T-cell (primary cell): ENCODE results near the gene PRKACA. TPM values are rescaled to one million over a fixed set of nuclear protein-coding genes. Genes with fewer than 3 reads are reported as not detected.

Source experiments
- ATAC-seq, 4 experiments: fragments of 200-7000 bp in 3 of 4; fragments of 150-1000 bp in 1 of 4; cut with Tn5 transposase; replicated peaks in 1 of 4; 1 replicate in 3 of 4; 2 replicates in 1 of 4; pipeline ENCODE4 v1.10.0; 2021; ENCODE audit warnings: moderate library complexity in 3 of 4, mild to moderate bottlenecking in 2 of 4, moderate number of reproducible peaks in 1 of 4
- CTCF ChIA-PET, 2 donors: fragments of 300-600 bp; sonication (Branson Sonifier 250); formaldehyde crosslinking; loops; one replicate each; lab custom pipeline; 2022; ENCODE audit warnings: antibody characterized with exemption in 2 of 2; lab: Charles Lee
- POLR2A ChIA-PET, 2 donors: fragments of 300-600 bp; sonication (Branson Sonifier 250); formaldehyde crosslinking; loops; one replicate each; lab custom pipeline; 2022; ENCODE audit warnings: antibody characterized with exemption in 2 of 2; lab: Charles Lee
- DNase-seq, 35 experiments: peaks; one replicate each; pipeline versions ENCODE4 v3.0.0 to v3.0.0-alpha.2; 2013 to 2023
- H3K27ac ChIP-seq: one replicate; pipeline ENCODE4 v1.5.1; 2013; ENCODE audit warnings: low read length
- H3K27me3 ChIP-seq, 2 experiments: replicated peaks in 1 of 2; 1 replicate in 1 of 2; 2 replicates in 1 of 2; pipeline versions ENCODE4 v1.6.1 to v1.7.0; 2013; ENCODE audit warnings: low read length in 1 of 2, mixed read lengths in 1 of 2; ENCODE audit not compliant: control insufficient read depth in 2 of 2, insufficient read depth in 2 of 2; ENCODE audit errors: extremely low read depth in 1 of 2
- H3K36me3 ChIP-seq, 2 donors: 1 replicate in 1 of 2; 2 replicates in 1 of 2; pipeline versions ENCODE4 v1.6.1 to v1.7.0; 2013; ENCODE audit warnings: low read length in 1 of 2; ENCODE audit not compliant: control insufficient read depth in 2 of 2, insufficient read depth in 1 of 2; ENCODE audit errors: extremely low read depth in 1 of 2
- H3K4me1 ChIP-seq, 2 experiments: 1 replicate in 1 of 2; 2 replicates in 1 of 2; pipeline versions ENCODE4 v1.6.1 to v1.7.0; 2013; ENCODE audit warnings: low read length in 2 of 2, mixed read lengths in 1 of 2; ENCODE audit not compliant: insufficient read depth in 2 of 2, control insufficient read depth in 1 of 2; ENCODE audit errors: extremely low read depth in 1 of 2
- H3K4me3 ChIP-seq, 2 donors: 1 replicate in 1 of 2; 2 replicates in 1 of 2; pipeline versions ENCODE4 v1.5.1 to v1.7.0; 2013; ENCODE audit warnings: mild to moderate bottlenecking in 2 of 2, low read length in 1 of 2, moderate library complexity in 1 of 2; ENCODE audit not compliant: control insufficient read depth in 1 of 2; ENCODE audit errors: extremely low read depth in 1 of 2
- H3K9me3 ChIP-seq: 2 replicates; pipeline ENCODE4 v1.7.0; 2013
- H3K27ac Mint-ChIP-seq, 2 donors: one replicate each; pipeline ENCODE4 v1.8.0; 2020 to 2021; ENCODE audit warnings: mild to moderate bottlenecking in 2 of 2, mixed read lengths in 2 of 2
- H3K27me3 Mint-ChIP-seq, 2 donors: one replicate each; pipeline ENCODE4 v1.8.0; 2021 to 2022; ENCODE audit warnings: mixed read lengths in 2 of 2
- H3K36me3 Mint-ChIP-seq: one replicate; pipeline ENCODE4 v1.8.0; 2021; ENCODE audit warnings: mixed read lengths
- H3K4me1 Mint-ChIP-seq, 3 donors: one replicate each; pipeline ENCODE4 v1.8.0; 2020 to 2022; ENCODE audit warnings: mixed read lengths in 3 of 3, mild to moderate bottlenecking in 1 of 3
- H3K4me3 Mint-ChIP-seq, 3 donors: one replicate each; pipeline ENCODE4 v1.8.0; 2020 to 2022; ENCODE audit warnings: mild to moderate bottlenecking in 3 of 3, mixed read lengths in 3 of 3, moderate library complexity in 3 of 3
- H3K9me3 Mint-ChIP-seq, 3 donors: one replicate each; pipeline ENCODE4 v1.8.0; 2020 to 2022; ENCODE audit warnings: mixed read lengths in 3 of 3
- WGBS: methylation state at CpG from one replicate; pipeline ENCODE4 v1.1.5; 2013; ENCODE audit warnings: missing lambda C conversion rate; ENCODE audit not compliant: insufficient coverage; 5-methylcytosine and 5-hydroxymethylcytosine counted together
- total RNA-seq, 35 experiments: library from RNA in 6 of 35; stranded (reverse) in 6 of 35; fragments of 120-200 nt in 1 of 35; gene quantifications; one replicate each; pipeline versions ENCODE4 v1.2.1 to v1.2.4 and lab custom pipeline; 2013 to 2026

Gene PRKACA
- total RNA-seq, 5 donors from 2014 or later (not counting 1 experiment from before 2014, with no cell fraction given): 43.0 to 53.5 (median 48.9) TPM

DNA sequence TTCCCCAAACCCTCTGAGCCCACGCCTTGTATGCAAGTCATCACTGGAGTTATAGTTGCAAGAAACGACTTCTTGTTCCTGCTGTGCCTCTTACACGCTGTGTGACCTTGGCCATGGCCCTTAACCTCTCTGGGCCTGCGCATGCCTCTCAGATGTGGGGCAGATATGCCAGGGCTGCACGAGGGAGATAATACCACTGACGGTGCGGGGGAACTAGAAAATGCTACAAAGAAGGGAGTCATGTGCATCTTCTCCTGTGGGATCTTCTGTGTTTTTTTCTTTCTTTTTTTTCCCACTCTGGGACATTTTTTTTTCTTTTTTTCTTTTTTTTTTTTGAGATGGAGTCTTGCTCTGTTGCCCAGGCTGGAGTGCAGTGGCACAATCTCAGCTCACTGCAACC is 22.7 kb downstream of the PRKACA start:
- Mint-ChIP-seq H3K4me1 (peaks cover 11 to 16% (median 11%) of the 10 kb centered on the region in 3 donors), H3K27ac (peak overlapping the region; percentile 5 to 57), H3K4me3 (no peak overlapping the region), H3K9me3 (peaks cover 0 to 7% (median 0%) of the 10 kb centered on the region in 3 donors), H3K27me3 (peaks cover 0 to 2% of the 10 kb centered on the region in 2 donors), H3K36me3 (peaks cover 11% of the 10 kb centered on the region)
- H3K9me3 ChIP-seq: no peaks in the 10 kb centered on the region
- ChIA-PET CTCF (no interaction called here), POLR2A (no interaction called here)
- H3K36me3 ChIP-seq: peaks cover 5 to 21% of the 10 kb centered on the region in 2 donors
- H3K4me1 ChIP-seq: peaks cover 0 to 13% of the 10 kb centered on the region in 2 experiments
- H3K4me3 ChIP-seq: no peak overlapping the region
- 74% methylated on average over 5 of the region's 7 CpGs for WGBS
- DNase-seq (no peak), ATAC-seq (no peak)
- H3K27ac ChIP-seq: no peak overlapping the region
- H3K27me3 ChIP-seq: no peaks in the 10 kb centered on the region

GRCh38 chr19:14093117-14093823 is 24.3 kb downstream of the PRKACA start:
- WGBS: 97% methylated on average over 4 of the region's 9 CpGs
- Mint-ChIP-seq H3K4me3 (peak overlapping the region; percentile 16 to 57 (median 47)), H3K9me3 (peaks cover 0 to 7% (median 0%) of the 10 kb centered on the region in 3 donors), H3K27me3 (peaks cover 0 to 2% of the 10 kb centered on the region in 2 donors), H3K4me1 (peaks cover 15 to 22% (median 17%) of the 10 kb centered on the region in 3 donors), H3K36me3 (peaks cover 17% of the 10 kb centered on the region), H3K27ac (peak overlapping the region; percentile 66 to 68)
- no peak overlapping the region for H3K4me3 ChIP-seq
- no peaks in the 10 kb centered on the region for H3K27me3 ChIP-seq
- POLR2A ChIA-PET: no interaction called here
- ATAC-seq: no peak
- H3K4me1 ChIP-seq: peaks cover 0 to 23% of the 10 kb centered on the region in 2 experiments
- H3K36me3 ChIP-seq: peaks cover 8 to 23% of the 10 kb centered on the region in 2 donors
- no peaks in the 10 kb centered on the region for H3K9me3 ChIP-seq
- CTCF ChIA-PET: no interaction called here
- H3K27ac ChIP-seq: no peak overlapping the region
- DNase-seq: no peak

DNA sequence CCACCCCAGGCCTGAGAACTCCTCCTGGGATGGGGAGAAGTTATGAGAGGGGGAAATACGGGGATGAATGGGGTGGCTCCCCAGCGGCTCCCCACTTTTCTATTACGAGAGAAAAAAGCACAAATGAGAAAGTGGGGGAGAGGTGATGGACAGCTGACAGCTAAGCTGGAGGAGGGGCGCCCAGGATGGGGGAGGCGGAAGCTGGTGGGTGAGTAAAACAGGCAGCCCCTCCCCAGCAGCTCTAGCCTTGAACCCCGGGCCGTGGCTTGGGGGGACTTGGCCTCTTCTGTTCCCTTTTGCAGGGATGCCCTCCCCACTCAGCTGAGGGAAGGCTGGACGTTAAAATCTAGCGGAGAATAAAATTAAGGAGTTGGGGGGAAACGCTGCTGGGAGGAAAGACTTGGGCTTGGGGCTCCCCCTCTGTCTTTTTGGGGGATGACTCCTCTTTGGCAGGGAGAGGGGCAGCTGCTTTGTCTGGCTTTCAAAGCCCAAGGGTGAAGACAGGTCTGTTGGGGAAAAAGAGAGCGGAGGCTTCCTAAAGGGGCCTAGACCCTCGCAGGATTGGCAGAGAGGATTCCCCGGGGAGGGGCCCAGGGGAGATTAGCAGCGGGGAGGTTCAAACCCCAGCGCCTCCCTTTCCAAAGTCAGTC is 25.6 kb downstream of the PRKACA start:
- ATAC-seq (peak in 3 of 4 experiments; percentile 3 to 23 (median 8)), DNase-seq (peak in 25 of 35 experiments; percentile 18 to 69 (median 48))
- H3K9me3 Mint-ChIP-seq: peaks cover 0 to 7% (median 0%) of the 10 kb centered on the region in 3 donors
- H3K27ac Mint-ChIP-seq: peak overlapping the region; percentile 100
- POLR2A ChIA-PET: no interaction called here
- H3K4me1 ChIP-seq: peaks cover 0 to 23% of the 10 kb centered on the region in 2 experiments
- CTCF ChIA-PET: interaction anchor here (0.5 to 1.5 kb wide), 2 partner anchors 18 to 44 kb away, joined by 3 read pairs; partner anchors contain the start of gene ASF1B (in 1 of the 2)
- H3K4me3 ChIP-seq: peak overlapping the region; percentile 87 to 90
- H3K27me3 ChIP-seq: no peaks in the 10 kb centered on the region
- H3K27ac ChIP-seq: peak overlapping the region; percentile 62
- H3K36me3 Mint-ChIP-seq: peaks cover 14% of the 10 kb centered on the region
- peak overlapping the region; percentile 89 to 100 (median 99) for H3K4me3 Mint-ChIP-seq
- H3K36me3 ChIP-seq: peaks cover 7 to 13% of the 10 kb centered on the region in 2 donors
- peaks cover 15 to 24% (median 17%) of the 10 kb centered on the region in 3 donors for H3K4me1 Mint-ChIP-seq
- no peaks in the 10 kb centered on the region for H3K9me3 ChIP-seq
- H3K27me3 Mint-ChIP-seq: peaks cover 0 to 2% of the 10 kb centered on the region in 2 donors
- WGBS: 41% methylated on average over 9 of the region's 15 CpGs

GRCh38 chr19:14091081-14091812 is 26.3 kb downstream of the PRKACA start:
- H3K36me3 ChIP-seq: peaks cover 6% of the 10 kb centered on the region in 2 donors
- Mint-ChIP-seq H3K27me3 (peaks cover 0 to 2% of the 10 kb centered on the region in 2 donors), H3K4me3 (peak overlapping the region; percentile 89 to 100 (median 99)), H3K27ac (peak overlapping the region; percentile 100), H3K36me3 (peaks cover 10% of the 10 kb centered on the region), H3K9me3 (peaks cover 0 to 7% (median 0%) of the 10 kb centered on the region in 3 donors), H3K4me1 (peaks cover 15 to 24% (median 17%) of the 10 kb centered on the region in 3 donors)
- DNase-seq (peak; percentile 38 to 76 (median 57)), ATAC-seq (peak; percentile 60 to 68 (median 66))
- no peaks in the 10 kb centered on the region for H3K27me3 ChIP-seq
- H3K27ac ChIP-seq: peak overlapping the region; percentile 62
- no peaks in the 10 kb centered on the region for H3K9me3 ChIP-seq
- WGBS: under 1% methylated on average over 42 of the region's 72 CpGs
- ChIA-PET POLR2A (no interaction called here), CTCF (interaction anchor here (0.5 to 1.5 kb wide), 2 partner anchors 19 to 45 kb away, joined by 3 read pairs; partner anchors contain the start of gene ASF1B (in 1 of the 2))
- peak overlapping the region; percentile 87 to 90 for H3K4me3 ChIP-seq
- peaks cover 0 to 23% of the 10 kb centered on the region in 2 experiments for H3K4me1 ChIP-seq

- CTCF ChIA-PET: interaction anchor here in 1 of 2 donors (0.6 to 1.5 kb wide), 2 partner anchors 46 kb away, joined by 3 read pairs; partner anchors contain the start of gene ASF1B
- Histone ChIP-seq H3K27me3 (no peaks in the 10 kb centered on the region), H3K4me3 (peak within 1 kb of the TSS; percentile 87 to 90), H3K4me1 (peaks cover 0 to 23% of the 10 kb centered on the region in 2 experiments), H3K36me3 (peaks cover 6% of the 10 kb centered on the region in 2 donors), H3K27ac (peak within 1 kb of the TSS; percentile 62), H3K9me3 (no peaks in the 10 kb centered on the region)
- H3K27ac Mint-ChIP-seq: peak within 1 kb of the TSS; percentile 100
- H3K4me3 Mint-ChIP-seq: peak within 1 kb of the TSS; percentile 89 to 100 (median 99)
- peaks cover 15 to 24% (median 17%) of the 10 kb centered on the region in 3 donors for H3K4me1 Mint-ChIP-seq
- no CpG with 5 or more reads among the region's 65 CpGs for WGBS
- peak; percentile 74 to 92 (median 84) for DNase-seq
- peaks cover 10% of the 10 kb centered on the region for H3K36me3 Mint-ChIP-seq
- H3K9me3 Mint-ChIP-seq: peaks cover 0 to 7% (median 0%) of the 10 kb centered on the region in 3 donors
- POLR2A ChIA-PET: no interaction called here
- H3K27me3 Mint-ChIP-seq: peaks cover 0 to 2% of the 10 kb centered on the region in 2 donors
- ATAC-seq: peak; percentile 64 to 74 (median 66)
Measured at GRCh38 chr19:14090509-14091080, 27.0 kb downstream of the PRKACA start, which contains the start of gene SAMD1. SAMD1 (minus strand) TSS chr19:14090751.
